Kidney (tissue), 14 donors: ENCODE measurements around the gene TCN2. TPM values are rescaled to one million over a fixed set of nuclear protein-coding genes. Genes with fewer than 3 reads are reported as not detected.

Experiments
- DNase-seq, 5 donors: peaks; one replicate each; pipeline ENCODE4 v3.0.0-alpha.2; 2013 to 2020
- FAIRE-seq: peaks from 2 replicates; lab custom pipeline; 2012; peaks lifted over from hg19 to GRCh38; lab: Jason Lieb, UNC
- H3K27ac ChIP-seq, 2 donors: one replicate each; pipeline ENCODE4 v1.7.0; 2013; ENCODE audit warnings: low read depth in 2 of 2, low read length in 2 of 2, inconsistent platforms in 1 of 2
- H3K27me3 ChIP-seq: one replicate; pipeline ENCODE4 v1.7.1; 2013; ENCODE audit warnings: low read length, inconsistent platforms; ENCODE audit not compliant: control insufficient read depth, insufficient read depth
- H3K36me3 ChIP-seq, 3 donors: one replicate each; pipeline versions ENCODE4 v1.7.0 to v1.7.1; 2013; ENCODE audit warnings: low read length in 3 of 3, control low read depth in 1 of 3, inconsistent platforms in 1 of 3; ENCODE audit not compliant: insufficient read depth in 3 of 3, control insufficient read depth in 2 of 3
- H3K4me1 ChIP-seq, 3 donors: one replicate each; pipeline versions ENCODE4 v1.7.0 to v1.7.1; 2013; ENCODE audit warnings: low read length in 3 of 3, inconsistent platforms in 1 of 3, low read depth in 1 of 3; ENCODE audit not compliant: control insufficient read depth in 2 of 3, insufficient read depth in 2 of 3
- H3K4me3 ChIP-seq, 3 donors: one replicate each; pipeline versions ENCODE4 v1.7.0 to v1.8.1; 2013; ENCODE audit warnings: low read length in 3 of 3, control low read depth in 1 of 3, inconsistent platforms in 1 of 3
- H3K9ac ChIP-seq, 3 donors: one replicate each; pipeline versions ENCODE4 v1.7.0 to v1.7.1; 2013; ENCODE audit warnings: low read length in 3 of 3, control low read depth in 1 of 3, inconsistent platforms in 1 of 3
- H3K9me3 ChIP-seq, 3 donors: one replicate each; pipeline versions ENCODE4 v1.7.0 to v1.7.1; 2013; ENCODE audit warnings: low read length in 3 of 3, control low read depth in 1 of 3, inconsistent platforms in 1 of 3; ENCODE audit not compliant: control insufficient read depth in 2 of 3, insufficient read depth in 1 of 3
- CTCF ChIP-seq: IDR thresholded peaks from 3 replicates; pipeline ENCODE4 v1.5.1; 2012; ENCODE audit warnings: mild to moderate bottlenecking, moderate library complexity, borderline replicate concordance; ENCODE audit not compliant: insufficient read depth; ENCODE audit errors: extremely low read depth
- intact Hi-C: fragments of 100-400 bp; cut with DNase I; formaldehyde crosslinking; loops from one replicate; pipeline ENCODE4 v1.11.1; 2022
- polyA plus RNA-seq: library from polyadenylated mRNA; stranded (reverse); fragments of 350-450 nt; fragmentation: Illumina TruSeq; extraction: RNeasy Lipid Tissue Mini Kit (QIAGEN cat#74804); gene quantifications from one replicate; pipeline ENCODE4 v1.2.3, GENCODE V29; 2014; ENCODE audit warnings: low read depth, low replicate concordance; ENCODE audit not compliant: insufficient read depth
- total RNA-seq: library from RNA; stranded (reverse); fragmentation: NEBNext Ultra II Directional; extraction: Animal tissue kit (Norgen Biotek cat#: 25700); gene quantifications from one replicate; pipeline ENCODE4 v1.2.1, GENCODE V29; 2021
- donor health status: control.
- donor health status: control.
- donor health status: control.
- donor health status: control.
- donor health status: control.
- donor health status: DM: yes; HTN: yes; CAD: no.
- donor health status: Normal renal cell carcinoma (clear cell type).

TCN2 gene
- total and polyA plus RNA-seq, 2 donors from 2014 or later: 71.3 to 174 TPM

GRCh38 chr22:30654361-30654760 lies 47.4 kb downstream of the TCN2 start:
- Histone ChIP-seq H3K4me1 (no peaks in the 10 kb centered on the region), H3K4me3 (no peak overlapping the region), H3K36me3 (no peaks in the 10 kb centered on the region), H3K9me3 (no peaks in the 10 kb centered on the region), H3K27me3 (no peaks in the 10 kb centered on the region), H3K9ac (no peak overlapping the region), H3K27ac (no peak overlapping the region)
- peak in 1 of 5 donors; percentile 63 for DNase-seq
- TF ChIP-seq CTCF: no peak
- intact Hi-C loops: no loop called here
- FAIRE-seq: no peak

GRCh38 chr22:30655532-30655931 lies 48.6 kb downstream of the TCN2 start:
- H3K4me3 ChIP-seq: no peak overlapping the region
- DNase-seq: no peak
- no peaks in the 10 kb centered on the region for H3K36me3 ChIP-seq
- intact Hi-C loops: no loop called here
- H3K4me1 ChIP-seq: no peaks in the 10 kb centered on the region
- FAIRE-seq: no peak
- no peak for TF ChIP-seq CTCF
- no peaks in the 10 kb centered on the region for H3K27me3 ChIP-seq
- no peaks in the 10 kb centered on the region for H3K9me3 ChIP-seq
- H3K27ac ChIP-seq: no peak overlapping the region
- no peak overlapping the region for H3K9ac ChIP-seq

- FAIRE-seq (no peak), DNase-seq (no peak)
- Histone ChIP-seq H3K27ac (no peak overlapping the region), H3K4me3 (no peak overlapping the region), H3K27me3 (no peaks in the 10 kb centered on the region), H3K4me1 (no peaks in the 10 kb centered on the region), H3K9ac (no peak overlapping the region), H3K9me3 (no peaks in the 10 kb centered on the region), H3K36me3 (peaks cover 0 to 12% (median 0%) of the 10 kb centered on the region in 3 donors)
- no peak for TF ChIP-seq CTCF
- intact Hi-C loops: no loop called here
Measured at GRCh38 chr22:30662040-30662439, 55.1 kb downstream of the TCN2 start.

GRCh38 chr22:30664798-30665197 lies 57.8 kb downstream of the TCN2 start:
- Histone ChIP-seq H3K9ac (no peak overlapping the region), H3K27me3 (no peaks in the 10 kb centered on the region), H3K4me1 (peaks cover 0 to 7% (median 0%) of the 10 kb centered on the region in 3 donors), H3K9me3 (no peaks in the 10 kb centered on the region), H3K36me3 (peaks cover 0 to 12% (median 0%) of the 10 kb centered on the region in 3 donors), H3K4me3 (no peak overlapping the region), H3K27ac (no peak overlapping the region)
- no peak for TF ChIP-seq CTCF
- DNase-seq: no peak
- no peak for FAIRE-seq
- intact Hi-C loops: no loop called here
